Liver (tissue), 9 donors: ENCODE results near the gene FAM199X. TPM values are rescaled to one million over a fixed set of nuclear protein-coding genes. Genes with fewer than 3 reads are reported as not detected.

Source experiments
- DNase-seq: peaks from one replicate; pipeline ENCODE4 v3.0.0-alpha.2; 2017; ENCODE audit warnings: low spot score
- H3K27ac ChIP-seq, 2 donors: one replicate each; pipeline ENCODE4 v1.7.0; 2013; ENCODE audit warnings: inconsistent platforms in 2 of 2, low read length in 2 of 2, control low read depth in 1 of 2, low read depth in 1 of 2, mild to moderate bottlenecking in 1 of 2
- H3K27me3 ChIP-seq, 4 donors: one replicate each; pipeline versions ENCODE4 v1.6.1 to v1.7.0; 2013; ENCODE audit warnings: low read length in 3 of 4, inconsistent platforms in 1 of 4, mild to moderate bottlenecking in 1 of 4, moderate library complexity in 1 of 4; ENCODE audit not compliant: control insufficient read depth in 4 of 4, insufficient read depth in 4 of 4
- H3K36me3 ChIP-seq, 4 donors: one replicate each; pipeline versions ENCODE4 v1.6.1 to v1.7.0; 2013; ENCODE audit warnings: low read length in 3 of 4, mild to moderate bottlenecking in 3 of 4, low read depth in 1 of 4, moderate library complexity in 1 of 4; ENCODE audit not compliant: control insufficient read depth in 4 of 4, insufficient read depth in 3 of 4
- H3K4me1 ChIP-seq, 4 donors: one replicate each; pipeline versions ENCODE4 v1.6.1 to v1.7.0; 2013; ENCODE audit warnings: low read length in 3 of 4, mild to moderate bottlenecking in 3 of 4, moderate library complexity in 1 of 4; ENCODE audit not compliant: control insufficient read depth in 4 of 4, insufficient read depth in 4 of 4
- H3K4me3 ChIP-seq, 3 donors: one replicate each; pipeline versions ENCODE4 v1.6.1 to v1.7.0; 2013; ENCODE audit warnings: low read length in 3 of 3, control low read depth in 1 of 3, low read depth in 1 of 3, mild to moderate bottlenecking in 1 of 3
- H3K9ac ChIP-seq, 2 donors: one replicate each; pipeline ENCODE4 v1.7.0; 2013; ENCODE audit warnings: low read length in 2 of 2, mild to moderate bottlenecking in 2 of 2, moderate library complexity in 2 of 2, control low read depth in 1 of 2, low read depth in 1 of 2
- H3K9me3 ChIP-seq, 4 donors: one replicate each; pipeline versions ENCODE4 v1.6.1 to v1.7.0; 2013; ENCODE audit warnings: low read length in 3 of 4; ENCODE audit not compliant: control insufficient read depth in 4 of 4
- EGR1 ChIP-seq, 2 donors: IDR thresholded peaks; 2 replicates each; pipeline ENCODE4 v1.6.1; 2016 to 2018; ENCODE audit warnings: antibody characterized with exemption in 2 of 2, low read depth in 2 of 2
- FOXA1 ChIP-seq: IDR thresholded peaks from 2 replicates; pipeline ENCODE4 v1.6.1; 2016; ENCODE audit warnings: antibody characterized with exemption
- FOXA2 ChIP-seq: IDR thresholded peaks from 2 replicates; pipeline ENCODE4 v1.6.1; 2016; ENCODE audit warnings: antibody characterized with exemption
- GABPA ChIP-seq, 2 donors: IDR thresholded peaks in 1 of 2; conservative IDR thresholded peaks in 1 of 2; 2 replicates each; pipeline ENCODE4 v1.6.1; 2016; ENCODE audit warnings: antibody characterized with exemption in 2 of 2, mild to moderate bottlenecking in 1 of 2, moderate library complexity in 1 of 2
- HNF4A ChIP-seq, 2 donors: conservative IDR thresholded peaks; 2 replicates each; pipeline ENCODE4 v1.6.1; 2016; ENCODE audit warnings: antibody characterized with exemption in 2 of 2, mild to moderate bottlenecking in 2 of 2
- HNF4G ChIP-seq: IDR thresholded peaks from 2 replicates; pipeline ENCODE4 v1.6.1; 2016; ENCODE audit warnings: antibody characterized with exemption
- JUND ChIP-seq, 2 donors: IDR thresholded peaks; 2 replicates each; pipeline ENCODE4 v1.6.1; 2016; ENCODE audit warnings: antibody characterized with exemption in 2 of 2
- NR2F2 ChIP-seq: IDR thresholded peaks from 2 replicates; pipeline ENCODE4 v1.6.1; 2016; ENCODE audit warnings: antibody characterized with exemption
- RAD21 ChIP-seq, 2 donors: IDR thresholded peaks; 2 replicates each; pipeline ENCODE4 v1.6.1; 2016; ENCODE audit warnings: antibody characterized with exemption in 2 of 2, mild to moderate bottlenecking in 2 of 2
- RXRA ChIP-seq, 2 donors: IDR thresholded peaks; 2 replicates each; pipeline ENCODE4 v1.6.1; 2017 to 2018; ENCODE audit warnings: antibody characterized with exemption in 2 of 2, mild to moderate bottlenecking in 1 of 2
- SP1 ChIP-seq: IDR thresholded peaks from 2 replicates; pipeline ENCODE4 v1.6.1; 2018; ENCODE audit warnings: antibody characterized with exemption, mild to moderate bottlenecking
- TAF1 ChIP-seq: conservative IDR thresholded peaks from 2 replicates; pipeline ENCODE4 v1.6.1; 2016; ENCODE audit warnings: antibody characterized with exemption, mild to moderate bottlenecking
- YY1 ChIP-seq: IDR thresholded peaks from 2 replicates; pipeline ENCODE4 v1.6.1; 2016; ENCODE audit warnings: antibody characterized with exemption, mild to moderate bottlenecking
- WGBS: extraction: QIAGEN DNeasy Blood & Tissue Kit; methylation state at CpG from one replicate; pipeline ENCODE4 v1.1.7; 2013; 5-methylcytosine and 5-hydroxymethylcytosine counted together
- polyA plus RNA-seq, 2 donors: library from polyadenylated mRNA; stranded (reverse) in 1 of 2; unstranded in 1 of 2; fragments of 200-250 nt in 1 of 2; fragments of >200 nt in 1 of 2; fragmentation: Nextera tagmentation in 1 of 2; extraction: Ambion mirVana in 1 of 2; gene quantifications; one replicate each; pipeline versions ENCODE4 v1.2.1 to v1.2.3, GENCODE V29; 2013 to 2015
- total RNA-seq, 2 donors: library from RNA; depleted of rRNA; stranded (reverse); fragments of >200 nt; gene quantifications; one replicate each; pipeline ENCODE4 v1.2.3, GENCODE V29; 2014
- TF ChIP-seq, protein P1 (sequence below): IDR thresholded peaks from 2 replicates; pipeline ENCODE4 v1.6.1; 2016; ENCODE audit warnings: antibody characterized with exemption
- TF ChIP-seq, protein P2 (sequence below): IDR thresholded peaks from 2 replicates; pipeline ENCODE4 v1.6.1; 2016; ENCODE audit warnings: antibody characterized with exemption
- TF ChIP-seq, protein P3 (sequence below): IDR thresholded peaks from 2 replicates; pipeline ENCODE4 v1.6.1; 2016; ENCODE audit warnings: antibody characterized with exemption
- TF ChIP-seq, protein P4 (sequence below): IDR thresholded peaks from 2 replicates; pipeline ENCODE4 v1.6.1; 2016; ENCODE audit warnings: antibody characterized with exemption, mild to moderate bottlenecking
- TF ChIP-seq, protein P5 (sequence below): fragments of 150-350 bp; IDR thresholded peaks from 2 replicates; pipeline ENCODE4 v1.5.1; 2017; ENCODE audit warnings: improper control_type of control experiment, low read depth, low read length; ENCODE audit not compliant: missing input control
- donor health status: healthy.
- donor health status: healthy.
- donor health status: healthy.
- donor health status: healthy.
- donor health status: healthy.

The FAM199X gene
- total and polyA plus RNA-seq, 4 donors, result 3.9 to 13.6 (median 7.9) TPM

DNA sequence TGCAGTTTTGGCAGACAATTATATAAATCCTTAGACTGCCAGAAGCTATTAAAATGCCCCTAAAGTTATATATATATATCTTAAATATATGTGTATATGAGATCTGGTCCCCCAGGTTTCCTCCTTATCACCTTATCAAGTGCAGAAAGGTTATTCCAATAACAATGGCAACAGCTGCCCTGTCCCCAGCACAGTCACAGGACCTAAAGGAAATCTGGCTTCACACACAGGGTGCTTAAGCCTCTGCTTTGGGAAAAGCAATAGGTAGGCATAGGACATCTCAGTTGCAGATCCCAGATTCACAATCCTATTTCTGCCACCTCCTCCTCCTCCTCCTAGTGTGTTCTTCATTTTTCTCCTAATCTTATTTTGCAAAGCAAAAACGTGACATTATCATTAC, 15.2 kb upstream of the FAM199X start:
- DNase-seq, result no peak
- Histone ChIP-seq H3K9ac (no peak overlapping the region), H3K4me1 (peaks cover 1 to 8% (median 6%) of the 10 kb centered on the region in 4 donors), H3K36me3 (no peaks in the 10 kb centered on the region), H3K9me3 (no peaks in the 10 kb centered on the region), H3K27ac (no peak overlapping the region), H3K27me3 (no peaks in the 10 kb centered on the region), H3K4me3 (no peak overlapping the region)
- TF ChIP-seq FOXA1 (no peak), EGR1 (IDR thresholded peaks at IDR 0.05; ENCODE audit: low read depth in 2 of 2) (no peak), YY1 (no peak), NR2F2 (no peak), FOXA2 (no peak), RAD21 (IDR thresholded peaks at IDR 0.05) (no peak), RXRA (IDR thresholded peaks at IDR 0.05) (no peak)
- TF ChIP-seq, protein P1, sequence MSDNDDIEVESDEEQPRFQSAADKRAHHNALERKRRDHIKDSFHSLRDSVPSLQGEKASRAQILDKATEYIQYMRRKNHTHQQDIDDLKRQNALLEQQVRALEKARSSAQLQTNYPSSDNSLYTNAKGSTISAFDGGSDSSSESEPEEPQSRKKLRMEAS, result no peak
- TF ChIP-seq, protein P2, sequence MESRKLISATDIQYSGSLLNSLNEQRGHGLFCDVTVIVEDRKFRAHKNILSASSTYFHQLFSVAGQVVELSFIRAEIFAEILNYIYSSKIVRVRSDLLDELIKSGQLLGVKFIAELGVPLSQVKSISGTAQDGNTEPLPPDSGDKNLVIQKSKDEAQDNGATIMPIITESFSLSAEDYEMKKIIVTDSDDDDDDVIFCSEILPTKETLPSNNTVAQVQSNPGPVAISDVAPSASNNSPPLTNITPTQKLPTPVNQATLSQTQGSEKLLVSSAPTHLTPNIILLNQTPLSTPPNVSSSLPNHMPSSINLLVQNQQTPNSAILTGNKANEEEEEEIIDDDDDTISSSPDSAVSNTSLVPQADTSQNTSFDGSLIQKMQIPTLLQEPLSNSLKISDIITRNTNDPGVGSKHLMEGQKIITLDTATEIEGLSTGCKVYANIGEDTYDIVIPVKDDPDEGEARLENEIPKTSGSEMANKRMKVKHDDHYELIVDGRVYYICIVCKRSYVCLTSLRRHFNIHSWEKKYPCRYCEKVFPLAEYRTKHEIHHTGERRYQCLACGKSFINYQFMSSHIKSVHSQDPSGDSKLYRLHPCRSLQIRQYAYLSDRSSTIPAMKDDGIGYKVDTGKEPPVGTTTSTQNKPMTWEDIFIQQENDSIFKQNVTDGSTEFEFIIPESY, result no peak
- WGBS, result 68% methylated on average over 1 of the region's 1 CpG

DNA sequence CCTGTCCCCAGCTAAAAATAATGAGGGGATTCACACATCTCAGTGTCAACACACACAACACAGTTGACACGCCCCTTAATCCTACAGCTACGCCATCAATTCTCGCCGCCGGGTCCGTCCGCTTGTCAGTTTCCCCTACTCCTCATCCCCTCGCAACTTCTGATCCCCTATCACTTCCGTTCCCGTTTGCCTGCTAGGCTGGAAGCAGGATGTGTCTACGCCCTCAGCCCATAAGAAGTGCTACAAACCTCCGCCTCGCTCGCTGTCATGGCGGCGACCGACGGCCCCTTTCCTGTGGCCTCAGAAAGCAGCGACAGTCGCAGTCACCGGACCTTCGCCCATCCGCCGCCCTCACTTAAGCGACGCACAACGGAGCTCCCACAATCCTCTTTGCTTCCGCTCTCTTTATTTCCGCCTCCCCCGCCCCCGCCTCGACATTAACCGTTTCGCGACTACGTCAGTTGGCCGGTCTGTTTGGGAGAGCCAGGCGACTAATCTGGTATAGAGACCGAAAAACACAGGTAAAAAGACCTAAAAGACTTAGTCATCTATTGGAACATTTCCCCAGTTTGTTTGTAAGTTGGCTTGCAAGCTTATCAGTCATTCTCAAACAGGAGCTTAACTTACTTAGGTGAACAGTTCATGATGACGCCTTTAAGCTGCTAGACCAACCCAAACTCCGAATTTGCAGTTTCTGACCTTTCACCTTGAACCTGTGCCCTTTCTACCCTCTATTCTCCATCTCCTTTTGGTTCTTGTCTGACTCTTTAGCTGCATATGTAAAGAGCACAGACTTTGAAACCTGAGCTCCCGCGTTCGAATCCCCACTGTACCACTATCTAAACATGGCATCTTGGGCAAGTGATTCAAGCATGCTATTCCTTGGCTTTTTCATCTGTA, 9.4 kb upstream of the FAM199X start, which contains the start of gene SLC25A53:
Gene SLC25A53 (minus strand): TSS at position 380 of the 900 bp plus-strand sequence. CDS start 51,752 bp downstream, outside the sequence.
- TF ChIP-seq GABPA (IDR thresholded peaks at IDR 0.05 in 1 of 2, conservative IDR thresholded peaks at IDR 0.05 in 1 of 2) (peak; percentile 77 to 95), RXRA (IDR thresholded peaks at IDR 0.05) (peak; percentile 24 to 45), HNF4A (conservative IDR thresholded peaks at IDR 0.05) (peak; percentile 16 to 53), SP1 (peak; percentile 53), RAD21 (IDR thresholded peaks at IDR 0.05) (no peak), JUND (IDR thresholded peaks at IDR 0.05) (no peak), YY1 (peak; percentile 95), FOXA2 (no peak), TAF1 (peak; percentile 45), EGR1 (IDR thresholded peaks at IDR 0.05; ENCODE audit: low read depth in 2 of 2) (peak; percentile 82 to 84), HNF4G (no peak), FOXA1 (no peak), NR2F2 (peak; percentile 94)
- TF ChIP-seq, protein P3, sequence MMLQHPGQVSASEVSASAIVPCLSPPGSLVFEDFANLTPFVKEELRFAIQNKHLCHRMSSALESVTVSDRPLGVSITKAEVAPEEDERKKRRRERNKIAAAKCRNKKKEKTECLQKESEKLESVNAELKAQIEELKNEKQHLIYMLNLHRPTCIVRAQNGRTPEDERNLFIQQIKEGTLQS, result no peak
- TF ChIP-seq, protein P2, result no peak
- TF ChIP-seq, protein P1, result peak; percentile 53
- TF ChIP-seq, protein P4, sequence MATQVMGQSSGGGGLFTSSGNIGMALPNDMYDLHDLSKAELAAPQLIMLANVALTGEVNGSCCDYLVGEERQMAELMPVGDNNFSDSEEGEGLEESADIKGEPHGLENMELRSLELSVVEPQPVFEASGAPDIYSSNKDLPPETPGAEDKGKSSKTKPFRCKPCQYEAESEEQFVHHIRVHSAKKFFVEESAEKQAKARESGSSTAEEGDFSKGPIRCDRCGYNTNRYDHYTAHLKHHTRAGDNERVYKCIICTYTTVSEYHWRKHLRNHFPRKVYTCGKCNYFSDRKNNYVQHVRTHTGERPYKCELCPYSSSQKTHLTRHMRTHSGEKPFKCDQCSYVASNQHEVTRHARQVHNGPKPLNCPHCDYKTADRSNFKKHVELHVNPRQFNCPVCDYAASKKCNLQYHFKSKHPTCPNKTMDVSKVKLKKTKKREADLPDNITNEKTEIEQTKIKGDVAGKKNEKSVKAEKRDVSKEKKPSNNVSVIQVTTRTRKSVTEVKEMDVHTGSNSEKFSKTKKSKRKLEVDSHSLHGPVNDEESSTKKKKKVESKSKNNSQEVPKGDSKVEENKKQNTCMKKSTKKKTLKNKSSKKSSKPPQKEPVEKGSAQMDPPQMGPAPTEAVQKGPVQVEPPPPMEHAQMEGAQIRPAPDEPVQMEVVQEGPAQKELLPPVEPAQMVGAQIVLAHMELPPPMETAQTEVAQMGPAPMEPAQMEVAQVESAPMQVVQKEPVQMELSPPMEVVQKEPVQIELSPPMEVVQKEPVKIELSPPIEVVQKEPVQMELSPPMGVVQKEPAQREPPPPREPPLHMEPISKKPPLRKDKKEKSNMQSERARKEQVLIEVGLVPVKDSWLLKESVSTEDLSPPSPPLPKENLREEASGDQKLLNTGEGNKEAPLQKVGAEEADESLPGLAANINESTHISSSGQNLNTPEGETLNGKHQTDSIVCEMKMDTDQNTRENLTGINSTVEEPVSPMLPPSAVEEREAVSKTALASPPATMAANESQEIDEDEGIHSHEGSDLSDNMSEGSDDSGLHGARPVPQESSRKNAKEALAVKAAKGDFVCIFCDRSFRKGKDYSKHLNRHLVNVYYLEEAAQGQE, result no peak
- TF ChIP-seq, protein P5, sequence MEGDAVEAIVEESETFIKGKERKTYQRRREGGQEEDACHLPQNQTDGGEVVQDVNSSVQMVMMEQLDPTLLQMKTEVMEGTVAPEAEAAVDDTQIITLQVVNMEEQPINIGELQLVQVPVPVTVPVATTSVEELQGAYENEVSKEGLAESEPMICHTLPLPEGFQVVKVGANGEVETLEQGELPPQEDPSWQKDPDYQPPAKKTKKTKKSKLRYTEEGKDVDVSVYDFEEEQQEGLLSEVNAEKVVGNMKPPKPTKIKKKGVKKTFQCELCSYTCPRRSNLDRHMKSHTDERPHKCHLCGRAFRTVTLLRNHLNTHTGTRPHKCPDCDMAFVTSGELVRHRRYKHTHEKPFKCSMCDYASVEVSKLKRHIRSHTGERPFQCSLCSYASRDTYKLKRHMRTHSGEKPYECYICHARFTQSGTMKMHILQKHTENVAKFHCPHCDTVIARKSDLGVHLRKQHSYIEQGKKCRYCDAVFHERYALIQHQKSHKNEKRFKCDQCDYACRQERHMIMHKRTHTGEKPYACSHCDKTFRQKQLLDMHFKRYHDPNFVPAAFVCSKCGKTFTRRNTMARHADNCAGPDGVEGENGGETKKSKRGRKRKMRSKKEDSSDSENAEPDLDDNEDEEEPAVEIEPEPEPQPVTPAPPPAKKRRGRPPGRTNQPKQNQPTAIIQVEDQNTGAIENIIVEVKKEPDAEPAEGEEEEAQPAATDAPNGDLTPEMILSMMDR, result no peak
- no peaks in the 10 kb centered on the region for H3K9me3 ChIP-seq

More for the DNA sequence above, 9.4 kb upstream of the FAM199X start, which contains the start of gene SLC25A53:
- Histone ChIP-seq H3K27me3 (no peaks in the 10 kb centered on the region), H3K36me3 (no peaks in the 10 kb centered on the region), H3K9ac (peak within 1 kb of the TSS; percentile 21 to 51), H3K4me3 (peak within 1 kb of the TSS; percentile 63 to 90 (median 68)), H3K27ac (peak within 1 kb of the TSS; percentile 58 to 94), H3K4me1 (peaks cover 1 to 13% (median 11%) of the 10 kb centered on the region in 4 donors)
- DNase-seq, result peak; percentile 76
- WGBS, result under 1% methylated on average over 44 of the region's 44 CpGs
